ENCODE data around the gene ELMOD2.

- TF ChIP-seq EZH2phosphoT487 (IDR thresholded peaks at IDR 0.05; ENCODE audit: insufficient read depth, low read depth), result no peak
- no peak for TF ChIP-seq EZH2 (IDR thresholded peaks at IDR 0.05; ENCODE audit: insufficient read depth, poor library complexity, severe bottlenecking)
Observed at GRCh38 chr4:140483445-140483844, 40.5 kb upstream of the ELMOD2 start.
